Measurements from ENCODE around the gene ZNF439. TPM values are rescaled to one million over a fixed set of nuclear protein-coding genes. Genes with fewer than 3 reads are reported as not detected.

Gene ZNF439
- total RNA-seq (2016; rRNA removed; fragmentation: Illumina TruSeq; extraction: Trizol) = 3.9 and 4.9 TPM in 2 replicates
- total RNA-seq (2016; cell fraction: cytosol; rRNA removed; fragmentation: Illumina TruSeq; extraction: Trizol; ENCODE audit: low read depth) = 0.35 and 0.51 TPM in 2 replicates
- 4.1 and 5.3 TPM in 2 replicates for total RNA-seq (2016; cell fraction: insoluble cytoplasmic fraction; rRNA removed; fragmentation: Illumina TruSeq; extraction: Trizol)
- total RNA-seq (2016; cell fraction: membrane; rRNA removed; fragmentation: Illumina TruSeq; extraction: Trizol) = 1.8 and 2.1 TPM in 2 replicates
- total RNA-seq (2016; cell fraction: nucleus; rRNA removed; fragmentation: Illumina TruSeq; extraction: Trizol) = 4.0 and 6.3 TPM in 2 replicates
- polyA plus RNA-seq (2011; rRNA removed) = 2.9 TPM in 2 replicates
- 1.0 and 1.2 TPM in 2 replicates for polyA plus RNA-seq (2011; cell fraction: cytosol; rRNA removed)
- 4.4 and 5.2 TPM in 2 replicates for polyA plus RNA-seq (2011; cell fraction: nucleus; rRNA removed)
- polyA plus RNA-seq (2012) = 1.4 and 1.7 TPM in 2 replicates
- polyA plus RNA-seq (2016; cell fraction: cytosol; fragmentation: Illumina TruSeq; extraction: Trizol; ENCODE audit: low read depth) = 0.07 and 0.20 TPM in 2 replicates
- polyA plus RNA-seq (2016; cell fraction: insoluble cytoplasmic fraction; fragmentation: Illumina TruSeq; extraction: Trizol; ENCODE audit: low read depth) = 2.5 and 2.9 TPM in 2 replicates
- polyA plus RNA-seq (2016; cell fraction: membrane; fragmentation: Illumina TruSeq; extraction: Trizol; ENCODE audit: low read depth) = 0.22 and 0.44 TPM in 2 replicates
- polyA plus RNA-seq (2016; cell fraction: nucleus; fragmentation: Illumina TruSeq; extraction: Trizol; ENCODE audit: insufficient read depth, low read depth) = 11.0 and 11.8 TPM in 2 replicates
- 1.3 TPM in 1 of 2 replicates, not detected in the other for polyA minus RNA-seq (2011; rRNA and poly(A)+ RNA removed; ENCODE audit: low replicate concordance)
- 2.0 and 2.6 TPM in 2 replicates for polyA minus RNA-seq (2011; cell fraction: cytosol; rRNA and poly(A)+ RNA removed)
- polyA minus RNA-seq (2011; cell fraction: nucleus; rRNA and poly(A)+ RNA removed) = 8.4 and 9.6 TPM in 2 replicates
- percentile 56 among the genes with signal in this experiment for Bru-seq, nascent RNA
- BruChase-seq, experiment 1, labeled RNA remaining after a 6-hour chase = percentile 47 among the genes with signal in this experiment
- percentile 62 among the genes with signal in this experiment for BruChase-seq, experiment 2, labeled RNA remaining after a 2-hour chase
- long read RNA-seq, experiment 1, partial matches to known transcripts = 0 of 2 reads
- long read RNA-seq, experiment 1, other reads (novel, unspliced or antisense) = 2 of 2 reads
- long read RNA-seq, experiment 2, partial matches to known transcripts = 0 of 5 reads
- long read RNA-seq, experiment 2, other reads (novel, unspliced or antisense) = 5 of 5 reads

DNA sequence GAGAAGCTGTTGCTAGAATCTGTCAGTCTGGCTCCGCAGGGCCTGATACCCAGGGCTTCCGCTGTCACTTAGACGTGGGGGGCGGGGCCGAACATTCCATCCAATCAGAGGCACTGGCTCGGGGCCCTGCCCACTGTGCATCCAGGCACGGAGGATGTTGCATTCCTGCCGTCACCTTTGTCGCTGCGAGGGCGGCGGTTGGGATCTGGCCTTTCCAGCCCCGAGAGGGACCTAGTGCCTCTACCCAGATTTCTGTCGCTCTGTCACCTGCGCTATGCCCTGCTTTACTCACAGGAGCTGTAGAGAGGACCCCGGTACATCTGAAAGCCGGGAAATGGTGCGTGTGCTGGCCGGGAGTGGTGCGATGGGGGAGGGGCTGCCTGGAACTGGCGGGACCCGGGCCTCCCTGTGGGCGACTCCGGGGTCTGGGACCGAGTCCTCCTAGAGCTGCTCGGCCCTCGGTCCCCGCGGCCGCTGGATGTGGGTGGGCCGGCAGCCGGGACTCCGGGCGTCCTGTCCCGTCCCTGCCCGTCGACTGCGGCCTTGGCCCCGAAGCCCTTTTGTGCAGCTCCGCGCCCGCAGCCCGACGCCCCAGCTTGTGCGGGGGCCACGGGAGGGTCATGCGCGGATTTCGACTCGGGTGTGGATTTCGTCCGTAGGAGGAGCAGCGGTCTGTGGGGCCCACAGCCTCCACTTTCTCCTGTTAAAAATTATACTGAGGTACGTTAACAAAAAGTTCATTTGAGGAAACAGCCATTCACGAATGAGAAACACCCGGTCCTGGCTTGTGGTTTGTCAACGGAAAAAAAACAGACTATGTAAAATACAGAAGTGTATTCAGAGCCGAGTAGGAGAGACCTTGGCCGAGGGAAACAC is at the start of gene ZNF439:
Gene ZNF439, plus strand, starts transcription at position 133 of the 876 bp plus-strand sequence. Its CDS starts 142 bp downstream, at position 275.
- peak within 1 kb of the TSS; percentile 94 for H3K4me2 ChIP-seq (ENCODE audit: low read depth, low read length)
- DNase-seq (ENCODE audit: low spot score) = peak; percentile 85
- TF ChIP-seq SPEN (CRISPR knock-in tag; IDR thresholded peaks at IDR 0.05; ENCODE audit: low read depth) = peak; percentile 66
- TF ChIP-seq TCF7 (IDR thresholded peaks at IDR 0.05; ENCODE audit: low read depth) = no peak
- no peak for TF ChIP-seq MTA3 (CRISPR knock-in tag; IDR thresholded peaks at IDR 0.05)
- TF ChIP-seq, protein P1, sequence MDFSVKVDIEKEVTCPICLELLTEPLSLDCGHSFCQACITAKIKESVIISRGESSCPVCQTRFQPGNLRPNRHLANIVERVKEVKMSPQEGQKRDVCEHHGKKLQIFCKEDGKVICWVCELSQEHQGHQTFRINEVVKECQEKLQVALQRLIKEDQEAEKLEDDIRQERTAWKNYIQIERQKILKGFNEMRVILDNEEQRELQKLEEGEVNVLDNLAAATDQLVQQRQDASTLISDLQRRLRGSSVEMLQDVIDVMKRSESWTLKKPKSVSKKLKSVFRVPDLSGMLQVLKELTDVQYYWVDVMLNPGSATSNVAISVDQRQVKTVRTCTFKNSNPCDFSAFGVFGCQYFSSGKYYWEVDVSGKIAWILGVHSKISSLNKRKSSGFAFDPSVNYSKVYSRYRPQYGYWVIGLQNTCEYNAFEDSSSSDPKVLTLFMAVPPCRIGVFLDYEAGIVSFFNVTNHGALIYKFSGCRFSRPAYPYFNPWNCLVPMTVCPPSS (IDR thresholded peaks at IDR 0.05) = no peak
- TF ChIP-seq, protein P2, sequence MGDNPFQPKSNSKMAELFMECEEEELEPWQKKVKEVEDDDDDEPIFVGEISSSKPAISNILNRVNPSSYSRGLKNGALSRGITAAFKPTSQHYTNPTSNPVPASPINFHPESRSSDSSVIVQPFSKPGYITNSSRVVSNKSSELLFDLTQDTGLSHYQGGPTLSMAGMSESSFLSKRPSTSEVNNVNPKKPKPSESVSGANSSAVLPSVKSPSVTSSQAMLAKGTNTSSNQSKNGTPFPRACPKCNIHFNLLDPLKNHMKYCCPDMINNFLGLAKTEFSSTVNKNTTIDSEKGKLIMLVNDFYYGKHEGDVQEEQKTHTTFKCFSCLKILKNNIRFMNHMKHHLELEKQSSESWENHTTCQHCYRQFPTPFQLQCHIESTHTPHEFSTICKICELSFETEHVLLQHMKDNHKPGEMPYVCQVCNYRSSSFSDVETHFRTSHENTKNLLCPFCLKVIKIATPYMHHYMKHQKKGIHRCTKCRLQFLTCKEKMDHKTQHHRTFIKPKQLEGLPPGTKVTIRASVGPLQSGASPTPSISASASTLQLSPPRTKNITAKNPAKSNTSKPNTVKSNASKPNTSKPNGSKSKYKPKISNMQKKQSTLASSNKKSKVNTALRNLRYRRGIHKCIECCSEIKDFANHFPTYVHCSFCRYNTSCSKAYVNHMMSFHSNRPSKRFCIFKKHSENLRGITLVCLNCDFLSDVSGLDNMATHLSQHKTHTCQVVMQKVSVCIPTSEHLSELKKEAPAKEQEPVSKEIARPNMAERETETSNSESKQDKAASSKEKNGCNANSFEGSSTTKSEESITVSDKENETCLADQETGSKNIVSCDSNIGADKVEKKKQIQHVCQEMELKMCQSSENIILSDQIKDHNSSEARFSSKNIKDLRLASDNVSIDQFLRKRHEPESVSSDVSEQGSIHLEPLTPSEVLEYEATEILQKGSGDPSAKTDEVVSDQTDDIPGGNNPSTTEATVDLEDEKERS (CRISPR knock-in tag; IDR thresholded peaks at IDR 0.05) = 0 out of 2 replicates have a peak, but pooled peaks have one; percentile 26
- no peak for TF ChIP-seq ZNF20 (CRISPR knock-in tag; IDR thresholded peaks at IDR 0.05)
- TF ChIP-seq, protein P3, sequence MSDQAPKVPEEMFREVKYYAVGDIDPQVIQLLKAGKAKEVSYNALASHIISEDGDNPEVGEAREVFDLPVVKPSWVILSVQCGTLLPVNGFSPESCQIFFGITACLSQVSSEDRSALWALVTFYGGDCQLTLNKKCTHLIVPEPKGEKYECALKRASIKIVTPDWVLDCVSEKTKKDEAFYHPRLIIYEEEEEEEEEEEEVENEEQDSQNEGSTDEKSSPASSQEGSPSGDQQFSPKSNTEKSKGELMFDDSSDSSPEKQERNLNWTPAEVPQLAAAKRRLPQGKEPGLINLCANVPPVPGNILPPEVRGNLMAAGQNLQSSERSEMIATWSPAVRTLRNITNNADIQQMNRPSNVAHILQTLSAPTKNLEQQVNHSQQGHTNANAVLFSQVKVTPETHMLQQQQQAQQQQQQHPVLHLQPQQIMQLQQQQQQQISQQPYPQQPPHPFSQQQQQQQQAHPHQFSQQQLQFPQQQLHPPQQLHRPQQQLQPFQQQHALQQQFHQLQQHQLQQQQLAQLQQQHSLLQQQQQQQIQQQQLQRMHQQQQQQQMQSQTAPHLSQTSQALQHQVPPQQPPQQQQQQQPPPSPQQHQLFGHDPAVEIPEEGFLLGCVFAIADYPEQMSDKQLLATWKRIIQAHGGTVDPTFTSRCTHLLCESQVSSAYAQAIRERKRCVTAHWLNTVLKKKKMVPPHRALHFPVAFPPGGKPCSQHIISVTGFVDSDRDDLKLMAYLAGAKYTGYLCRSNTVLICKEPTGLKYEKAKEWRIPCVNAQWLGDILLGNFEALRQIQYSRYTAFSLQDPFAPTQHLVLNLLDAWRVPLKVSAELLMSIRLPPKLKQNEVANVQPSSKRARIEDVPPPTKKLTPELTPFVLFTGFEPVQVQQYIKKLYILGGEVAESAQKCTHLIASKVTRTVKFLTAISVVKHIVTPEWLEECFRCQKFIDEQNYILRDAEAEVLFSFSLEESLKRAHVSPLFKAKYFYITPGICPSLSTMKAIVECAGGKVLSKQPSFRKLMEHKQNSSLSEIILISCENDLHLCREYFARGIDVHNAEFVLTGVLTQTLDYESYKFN (CRISPR knock-in tag; conservative IDR thresholded peaks at IDR 0.05) = peak; percentile 43

More for the DNA sequence above, at the start of gene ZNF439:
- H3K4me3 ChIP-seq (replicated peaks in 1 of 3; ENCODE audit: insufficient read depth in 1 of 3, low read depth in 2 of 3, low read length in 3 of 3) = peak within 1 kb of the TSS; percentile 64 to 82 (median 75)
- intact Hi-C loops (cut with micrococcal nuclease; ENCODE audit: unreplicated experiment) = no loop called here
- POLR2A ChIA-PET = interaction anchor here (1.4 to 1.6 kb wide), 4 partner anchors 12 to 82 kb away, joined by 3 to 5 read pairs (median 4); partner anchors contain the start of genes ZNF441 and ZNF491
- no peaks in the 10 kb centered on the region for H4K20me1 ChIP-seq (ENCODE audit: insufficient read depth, low read length)
- peaks cover 28% of the 10 kb centered on the region for H3K4me1 ChIP-seq (ENCODE audit: insufficient read depth, low read length)
- H3K9me3 ChIP-seq (ENCODE audit: low read length) = no peaks in the 10 kb centered on the region
- H3K9ac ChIP-seq (ENCODE audit: insufficient read depth, low read depth, low read length) = peak within 1 kb of the TSS; percentile 55; the same call in 1 of the 2 replicates
- 3% methylated on average over 11 of the region's 59 CpGs for WGBS (ENCODE audit: low lambda C conversion rate)
- BruUV-seq (replicated peaks) = TSS peak; percentile 72
- H2AFZ ChIP-seq (ENCODE audit: low read length) = peak within 1 kb of the TSS; percentile 80
- H3K79me2 ChIP-seq (ENCODE audit: insufficient read depth, low read length) = no peaks in the 10 kb centered on the region
- FAIRE-seq = peak; percentile 74
- CTCF ChIA-PET (ENCODE audit: low intra/inter-chr PET ratio, low total read pairs) = no interaction called here
- ATAC-seq = peak; percentile 97
- H3K27ac ChIP-seq (ENCODE audit: extremely low read length, insufficient read depth, low read length) = no peak within 1 kb of the TSS
- H3K27me3 ChIP-seq (ENCODE audit: control insufficient read depth in 1 of 2, insufficient read depth in 2 of 2, low read length in 2 of 2) = no peaks in the 10 kb centered on the region; a peak in 1 of 5 replicates
- no peaks in the 10 kb centered on the region for H3K36me3 ChIP-seq (replicated peaks in 1 of 2; ENCODE audit: control insufficient read depth in 1 of 2, insufficient read depth in 2 of 2, low read length in 2 of 2)
- in situ Hi-C loops (cut with HindIII; ENCODE audit: extremely low pct_ligation_motif_present, low pct_unique_long_range_greater_than_20kb) = no loop called here
